Pancreas (tissue), 10 donors: ENCODE results near the gene CMTM8. TPM values are rescaled to one million over a fixed set of nuclear protein-coding genes. Genes with fewer than 3 reads are reported as not detected.

Experiments
- ATAC-seq, 4 donors: fragments of 200-7000 bp; cut with Tn5 transposase; one replicate each; pipeline versions ENCODE4 v1.8.0 to v1.9.1; 2020; ENCODE audit warnings: mild to moderate bottlenecking in 4 of 4, moderate library complexity in 4 of 4
- DNase-seq, 6 donors: peaks; one replicate each; pipeline ENCODE4 v3.0.0-alpha.2; 2020
- FAIRE-seq: peaks from 2 replicates; lab custom pipeline; 2012; peaks lifted over from hg19 to GRCh38; lab: Jason Lieb, UNC
- H3K27ac ChIP-seq, 4 donors: fragments of 200-600 bp; sonication (generic); 1 replicate in 3 of 4; 2 replicates in 1 of 4; pipeline versions ENCODE4 v1.5.0 to v1.8.0; 2020
- H3K27me3 ChIP-seq, 4 donors: fragments of 200-600 bp; one replicate each; pipeline ENCODE4 v1.8.0; 2021
- H3K36me3 ChIP-seq, 3 donors: fragments of 200-600 bp; sonication (generic) in 1 of 3; one replicate each; pipeline versions ENCODE4 v1.5.0 to v1.8.0; 2020 to 2021
- H3K4me1 ChIP-seq, 3 donors: fragments of 200-600 bp; one replicate each; pipeline ENCODE4 v1.8.0; 2021
- H3K4me3 ChIP-seq, 4 donors: fragments of 200-600 bp; sonication (generic) in 2 of 4; one replicate each; pipeline versions ENCODE4 v1.5.0 to v1.8.0; 2020 to 2021
- H3K9me3 ChIP-seq, 4 donors: fragments of 200-600 bp; one replicate each; pipeline ENCODE4 v1.8.0; 2021
- WGBS, 2 donors: extraction: QIAGEN DNeasy Blood & Tissue Kit; methylation state at CpG; one replicate each; pipeline ENCODE4 v1.1.7; 2013; 5-methylcytosine and 5-hydroxymethylcytosine counted together
- intact Hi-C, 3 donors: fragments of 100-400 bp; cut with DNase I; formaldehyde crosslinking; loops; one replicate each; pipeline versions ENCODE4 v1.11.1 to v1.14.2; 2022
- polyA plus RNA-seq, 2 donors: library from polyadenylated mRNA; stranded (reverse); fragments of 200-250 nt; gene quantifications; one replicate each; pipeline ENCODE4 v1.2.3, GENCODE V29; 2013
- total RNA-seq, 6 donors: library from RNA; stranded (reverse); fragmentation: NEBNext Ultra II Directional in 4 of 6; extraction: Animal tissue kit (Norgen Biotek cat#: 25700) in 4 of 6; gene quantifications; one replicate each; pipeline versions ENCODE4 v1.2.1 to v1.2.4, GENCODE V29; 2021 to 2023
- TF ChIP-seq, protein P1 (sequence below), 4 donors: fragments of 200-600 bp; sonication (generic) in 3 of 4; IDR thresholded peaks; one replicate each; pipeline versions ENCODE4 v1.5.0 to v1.8.0; 2021; ENCODE audit warnings: antibody characterized with exemption in 4 of 4
- donor health status: healthy with polysubstance abuse.
- donor health status: DM: no; HTN: no; CAD: no; lungs with moderate emphysema.
- donor health status: DM: no; HTN: no; CAD: no.
- donor health status: control.
- donor health status: control.
- donor health status: Bipolar disorder and iron deficiency.
- donor health status: DM: yes; HTN: yes; CAD: no.
- donor health status: DM: no; HTN: no; CAD: no.
- donor health status: DM: no; HTN: no; CAD: no.
- donor health status: DM: yes; HTN: yes; CAD: no.

The CMTM8 gene
- total and polyA plus RNA-seq, 8 donors, result 11.0 to 23.7 (median 16.7) TPM

DNA sequence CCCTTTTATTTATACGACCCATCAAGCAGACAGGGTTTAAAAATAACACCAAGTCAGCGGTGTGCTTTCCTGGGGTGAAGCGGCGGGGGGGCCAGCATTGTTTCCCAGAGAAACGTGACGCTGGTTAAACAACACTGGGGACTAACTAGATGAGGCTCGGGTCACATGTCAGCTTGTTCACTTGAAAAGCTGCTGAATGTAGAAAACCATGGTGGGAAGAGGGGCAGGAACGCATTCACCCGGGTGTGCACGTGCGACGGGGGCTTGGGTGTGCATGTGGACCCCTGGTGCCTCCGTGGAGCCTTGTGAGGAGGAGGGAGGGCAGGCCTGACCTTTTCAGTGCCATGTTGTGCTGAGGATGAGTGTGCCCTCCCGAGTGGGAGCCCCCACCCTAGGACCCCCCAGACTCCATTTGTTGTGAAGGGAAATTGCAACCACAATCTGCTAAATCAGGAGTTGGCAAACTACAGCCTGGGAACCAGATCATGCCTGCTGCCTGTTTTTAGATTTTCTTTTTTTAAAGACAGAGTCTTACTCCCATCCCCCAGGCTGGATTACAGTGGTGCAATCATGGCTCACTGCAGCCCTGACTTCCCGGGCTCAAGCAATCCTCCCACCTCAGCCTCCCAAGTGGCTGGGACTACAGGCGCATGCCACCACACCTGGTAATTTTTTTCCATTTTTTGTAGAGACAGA, 82.8 kb downstream of the CMTM8 start:
- H3K27me3 ChIP-seq, result no peaks in the 10 kb centered on the region
- no peak for FAIRE-seq
- H3K4me1 ChIP-seq, result peaks cover 0 to 4% (median 3%) of the 10 kb centered on the region in 3 donors
- intact Hi-C loops, result no loop called here
- H3K27ac ChIP-seq, result peak overlapping the region in 1 of 4 donors; percentile 42
- TF ChIP-seq, protein P1, sequence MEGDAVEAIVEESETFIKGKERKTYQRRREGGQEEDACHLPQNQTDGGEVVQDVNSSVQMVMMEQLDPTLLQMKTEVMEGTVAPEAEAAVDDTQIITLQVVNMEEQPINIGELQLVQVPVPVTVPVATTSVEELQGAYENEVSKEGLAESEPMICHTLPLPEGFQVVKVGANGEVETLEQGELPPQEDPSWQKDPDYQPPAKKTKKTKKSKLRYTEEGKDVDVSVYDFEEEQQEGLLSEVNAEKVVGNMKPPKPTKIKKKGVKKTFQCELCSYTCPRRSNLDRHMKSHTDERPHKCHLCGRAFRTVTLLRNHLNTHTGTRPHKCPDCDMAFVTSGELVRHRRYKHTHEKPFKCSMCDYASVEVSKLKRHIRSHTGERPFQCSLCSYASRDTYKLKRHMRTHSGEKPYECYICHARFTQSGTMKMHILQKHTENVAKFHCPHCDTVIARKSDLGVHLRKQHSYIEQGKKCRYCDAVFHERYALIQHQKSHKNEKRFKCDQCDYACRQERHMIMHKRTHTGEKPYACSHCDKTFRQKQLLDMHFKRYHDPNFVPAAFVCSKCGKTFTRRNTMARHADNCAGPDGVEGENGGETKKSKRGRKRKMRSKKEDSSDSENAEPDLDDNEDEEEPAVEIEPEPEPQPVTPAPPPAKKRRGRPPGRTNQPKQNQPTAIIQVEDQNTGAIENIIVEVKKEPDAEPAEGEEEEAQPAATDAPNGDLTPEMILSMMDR (IDR thresholded peaks at IDR 0.05), result no peak
- H3K9me3 ChIP-seq, result no peaks in the 10 kb centered on the region
- peak in 1 of 6 donors; percentile 22 for DNase-seq
- peak; percentile 23 to 77 (median 50) for ATAC-seq
- H3K4me3 ChIP-seq, result no peak overlapping the region
- 65 to 66% methylated on average over 16 of the region's 16 CpGs for WGBS, 2 donors
- no peaks in the 10 kb centered on the region for H3K36me3 ChIP-seq

DNA sequence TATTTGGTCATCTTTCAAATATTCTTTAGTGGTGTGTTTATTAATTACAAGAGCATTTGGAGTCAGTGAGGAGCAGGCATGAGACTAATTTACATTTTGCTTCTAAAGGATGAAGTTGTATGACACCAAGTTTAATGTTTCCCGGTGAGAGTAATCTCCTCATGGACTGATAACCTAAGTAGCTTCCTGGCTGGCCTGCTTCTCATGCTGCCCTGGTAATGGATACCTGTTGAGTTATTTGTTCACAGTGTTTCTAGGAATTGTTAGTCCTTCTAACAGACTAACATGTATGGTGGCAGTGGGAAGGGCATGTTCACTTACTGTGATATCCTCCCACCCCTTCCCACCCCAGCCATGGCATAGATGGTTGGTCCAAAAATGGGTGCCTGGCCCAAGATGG, 83.8 kb downstream of the CMTM8 start:
- Histone ChIP-seq H3K4me3 (no peak overlapping the region), H3K27me3 (no peaks in the 10 kb centered on the region), H3K4me1 (peaks cover 0 to 4% (median 3%) of the 10 kb centered on the region in 3 donors), H3K36me3 (no peaks in the 10 kb centered on the region), H3K27ac (no peak overlapping the region), H3K9me3 (no peaks in the 10 kb centered on the region)
- intact Hi-C loops, result no loop called here
- WGBS, 2 donors, result 33 to 38% methylated on average over 1 of the region's 1 CpG
- TF ChIP-seq, protein P1 (IDR thresholded peaks at IDR 0.05), result no peak
- FAIRE-seq, result no peak
- no peak for ATAC-seq
- DNase-seq, result no peak

DNA sequence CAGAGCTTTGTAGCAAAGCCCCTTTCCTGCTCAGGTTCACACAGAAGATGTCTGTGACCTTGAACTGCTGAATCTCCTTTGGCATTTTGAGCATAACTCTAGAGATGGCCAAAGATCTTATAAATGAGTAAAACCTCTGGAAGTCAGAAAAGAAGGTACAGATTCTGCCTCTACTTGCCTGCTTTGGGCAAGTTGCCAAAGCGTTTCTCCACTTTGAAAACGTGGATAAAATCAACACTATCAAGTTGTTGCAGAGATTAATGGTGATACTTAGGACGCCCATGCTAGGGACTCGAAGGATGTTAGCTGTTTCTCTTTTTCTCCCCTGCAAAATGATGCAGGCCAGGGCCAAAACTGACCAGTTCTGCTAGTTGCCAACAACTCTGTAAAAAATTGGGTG, 85.1 kb downstream of the CMTM8 start:
- ATAC-seq, result no peak
- no peaks in the 10 kb centered on the region for H3K36me3 ChIP-seq
- peaks cover 0 to 4% (median 3%) of the 10 kb centered on the region in 3 donors for H3K4me1 ChIP-seq
- H3K4me3 ChIP-seq, result no peak overlapping the region
- no peak overlapping the region for H3K27ac ChIP-seq
- TF ChIP-seq, protein P1 (IDR thresholded peaks at IDR 0.05), result no peak
- DNase-seq, result no peak
- intact Hi-C loops, result no loop called here
- H3K27me3 ChIP-seq, result no peaks in the 10 kb centered on the region
- WGBS, 2 donors, result 43 to 48% methylated on average over 4 of the region's 4 CpGs
- no peaks in the 10 kb centered on the region for H3K9me3 ChIP-seq
- FAIRE-seq, result no peak

DNA sequence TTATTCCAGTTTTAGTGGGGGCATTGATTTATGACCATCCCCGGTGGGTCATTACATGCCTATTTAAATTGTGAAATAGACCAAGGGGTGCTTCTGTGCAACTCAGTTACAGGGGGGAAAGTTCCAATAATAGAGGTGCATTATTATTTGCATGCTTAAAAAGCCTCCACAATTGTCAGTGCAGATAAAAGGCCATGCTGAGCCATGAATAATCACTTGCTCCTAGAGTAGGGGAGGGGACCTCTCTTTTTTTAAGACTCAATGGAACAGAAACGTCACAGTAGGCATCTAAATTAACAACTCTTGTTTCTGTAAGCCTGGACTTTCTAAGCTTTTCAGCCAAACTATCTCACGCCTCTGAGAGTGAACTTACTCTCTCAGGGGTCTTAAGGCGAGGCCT, 86.7 kb downstream of the CMTM8 start:
- no peak overlapping the region for H3K27ac ChIP-seq
- peaks cover 0 to 4% (median 0%) of the 10 kb centered on the region in 3 donors for H3K4me1 ChIP-seq
- DNase-seq, result no peak
- H3K9me3 ChIP-seq, result no peaks in the 10 kb centered on the region
- H3K4me3 ChIP-seq, result no peak overlapping the region
- TF ChIP-seq, protein P1 (IDR thresholded peaks at IDR 0.05), result no peak
- FAIRE-seq, result no peak
- WGBS, 2 donors, result 75 to 78% methylated on average over 4 of the region's 4 CpGs
- intact Hi-C loops, result no loop called here
- H3K36me3 ChIP-seq, result no peaks in the 10 kb centered on the region
- no peaks in the 10 kb centered on the region for H3K27me3 ChIP-seq
- no peak for ATAC-seq

DNA sequence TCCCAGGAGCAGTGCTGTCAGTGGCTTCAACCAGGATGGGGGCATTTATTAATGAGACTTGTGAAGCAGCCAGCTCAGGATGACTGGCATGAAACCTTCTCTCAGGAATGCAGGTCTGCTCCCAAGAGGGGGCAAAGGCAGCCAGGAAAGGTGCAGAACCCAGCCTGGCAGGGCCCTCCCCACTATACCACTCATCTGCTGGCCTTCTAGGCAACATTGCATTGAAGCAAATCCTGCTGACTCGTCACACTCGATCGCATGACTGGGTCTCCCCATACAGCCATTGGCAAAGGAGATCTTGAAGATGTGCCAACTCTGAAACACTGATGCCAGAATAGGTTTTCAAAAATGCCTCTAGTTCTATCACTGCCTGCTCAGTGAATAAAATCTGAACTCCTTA, 87.4 kb downstream of the CMTM8 start:
- Histone ChIP-seq H3K4me1 (peaks cover 0 to 4% (median 0%) of the 10 kb centered on the region in 3 donors), H3K27ac (no peak overlapping the region), H3K27me3 (no peaks in the 10 kb centered on the region), H3K4me3 (no peak overlapping the region), H3K9me3 (no peaks in the 10 kb centered on the region), H3K36me3 (no peaks in the 10 kb centered on the region)
- intact Hi-C loops, result no loop called here
- TF ChIP-seq, protein P1 (IDR thresholded peaks at IDR 0.05), result no peak
- DNase-seq (no peak), ATAC-seq (peak in 3 of 4 donors; percentile 52 to 60 (median 54)), FAIRE-seq (no peak)
- 28 to 41% methylated on average over 3 of the region's 3 CpGs for whole genome bisulfite sequencing, 2 donors
